Parathyroid adenoma (tissue), 2 donors: ENCODE data around the gene HOXA2.

Experiments
- H2AFZ ChIP-seq: fragments of 300-600 bp; sonication (generic); one replicate; pipeline ENCODE4 v1.7.0; 2017; ENCODE audit warnings: antibody characterized with exemption, mild to moderate bottlenecking
- H3K27ac ChIP-seq: fragments of 300-600 bp; sonication (generic); one replicate; pipeline ENCODE4 v1.7.0; 2017
- H3K27me3 ChIP-seq: fragments of 300-600 bp; sonication (generic); one replicate; pipeline ENCODE4 v1.7.0; 2017; ENCODE audit warnings: low read length; ENCODE audit not compliant: control insufficient read depth, insufficient read depth
- H3K36me3 ChIP-seq: fragments of 300-600 bp; sonication (generic); one replicate; pipeline ENCODE4 v1.7.0; 2017; ENCODE audit warnings: low read length; ENCODE audit not compliant: control insufficient read depth, insufficient read depth
- H3K4me1 ChIP-seq: fragments of 300-600 bp; sonication (generic); one replicate; pipeline ENCODE4 v1.7.0; 2017; ENCODE audit warnings: control low read depth
- H3K4me2 ChIP-seq: fragments of 300-600 bp; sonication (generic); one replicate; pipeline ENCODE4 v1.7.0; 2017; ENCODE audit warnings: low read length
- H3K4me3 ChIP-seq: fragments of 300-600 bp; sonication (generic); one replicate; pipeline ENCODE4 v1.7.0; 2017; ENCODE audit warnings: low read depth, low read length
- H3K79me2 ChIP-seq: fragments of 300-600 bp; sonication (generic); one replicate; pipeline ENCODE4 v1.7.0; 2017; ENCODE audit warnings: control low read depth
- H3K9ac ChIP-seq: fragments of 300-600 bp; sonication (generic); one replicate; pipeline ENCODE4 v1.7.0; 2017; ENCODE audit warnings: mild to moderate bottlenecking
- H3K9me3 ChIP-seq: fragments of 300-600 bp; sonication (generic); one replicate; pipeline ENCODE4 v1.7.0; 2017; ENCODE audit warnings: low read length; ENCODE audit not compliant: control insufficient read depth
- CTCF ChIP-seq: fragments of 300-600 bp; sonication (generic); IDR thresholded peaks from one replicate; pipeline ENCODE4 v1.7.0; 2017; ENCODE audit warnings: antibody characterized with exemption, mild to moderate bottlenecking
- donor health status: primary hyperparathyroidism.

HOXA2 gene

GRCh38 chr7:27111751-27112277, 9.3 kb upstream of the HOXA2 start:
- Histone ChIP-seq H2AFZ (no peak overlapping the region), H3K4me3 (peak overlapping the region; percentile 97), H3K9me3 (no peaks in the 10 kb centered on the region), H3K27me3 (no peaks in the 10 kb centered on the region), H3K79me2 (no peaks in the 10 kb centered on the region), H3K27ac (peak overlapping the region; percentile 24), H3K4me2 (peak overlapping the region; percentile 86), H3K4me1 (no peaks in the 10 kb centered on the region), H3K9ac (no peak overlapping the region), H3K36me3 (no peaks in the 10 kb centered on the region)
- no peak for TF ChIP-seq CTCF

- Histone ChIP-seq H3K27ac (peak overlapping the region; percentile 24), H2AFZ (no peak overlapping the region), H3K4me2 (peak overlapping the region; percentile 86), H3K4me3 (peak overlapping the region; percentile 97), H3K9ac (no peak overlapping the region), H3K9me3 (no peaks in the 10 kb centered on the region), H3K79me2 (no peaks in the 10 kb centered on the region), H3K4me1 (no peaks in the 10 kb centered on the region), H3K36me3 (no peaks in the 10 kb centered on the region), H3K27me3 (no peaks in the 10 kb centered on the region)
- TF ChIP-seq CTCF: no peak
These were observed 8.7 kb upstream of the HOXA2 start for GRCh38 chr7:27111042-27111750.

GRCh38 chr7:27110186-27111031, 7.9 kb upstream of the HOXA2 start:
- no peak overlapping the region for H3K9ac ChIP-seq
- peak overlapping the region; percentile 24 for H3K27ac ChIP-seq
- peak overlapping the region; percentile 86 for H3K4me2 ChIP-seq
- H3K4me1 ChIP-seq: no peaks in the 10 kb centered on the region
- no peaks in the 10 kb centered on the region for H3K9me3 ChIP-seq
- no peak for TF ChIP-seq CTCF
- H3K4me3 ChIP-seq: peak overlapping the region; percentile 97
- no peaks in the 10 kb centered on the region for H3K27me3 ChIP-seq
- H3K79me2 ChIP-seq: no peaks in the 10 kb centered on the region
- no peaks in the 10 kb centered on the region for H3K36me3 ChIP-seq
- no peak overlapping the region for H2AFZ ChIP-seq

- no peak for TF ChIP-seq CTCF
- Histone ChIP-seq H3K9me3 (no peaks in the 10 kb centered on the region), H3K4me1 (no peaks in the 10 kb centered on the region), H3K9ac (no peak overlapping the region), H3K4me2 (peak overlapping the region; percentile 86), H2AFZ (no peak overlapping the region), H3K27ac (peak overlapping the region; percentile 68), H3K27me3 (no peaks in the 10 kb centered on the region), H3K79me2 (no peaks in the 10 kb centered on the region), H3K4me3 (peak overlapping the region; percentile 97), H3K36me3 (no peaks in the 10 kb centered on the region)
These were observed 7.1 kb upstream of the HOXA2 start for GRCh38 chr7:27109466-27110185.
